IMR-90 (cell line): Measurements from ENCODE around the gene CETN1. TPM values are rescaled to one million over a fixed set of nuclear protein-coding genes. Genes with fewer than 3 reads are reported as not detected.

Experiments used
- ATAC-seq: fragments of 200-7000 bp; cut with Tn5 transposase; 2 replicates; pipeline ENCODE4 v1.9.1; 2020; ENCODE audit warnings: low read depth, mild to moderate bottlenecking, moderate library complexity
- BruUV-seq: library from RNA; stranded (reverse); fragments of 400-500 nt; replicated peaks from 2 replicates; lab custom pipeline; 2021; lab: Mats Ljungman, UMichigan
- CTCF ChIA-PET: fragments of 300-600 bp; formaldehyde crosslinking; extraction: SDS; loops from one replicate; lab custom pipeline; 2021; ENCODE audit warnings: antibody characterized with exemption; lab: Yijun Ruan, JAX
- POLR2A ChIA-PET: fragments of 300-600 bp; sonication (Branson Sonifier 250); formaldehyde crosslinking; loops from one replicate; lab custom pipeline; 2022; ENCODE audit warnings: antibody characterized with exemption; ENCODE audit not compliant: unreplicated experiment; lab: Charles Lee
- DNase-seq: peaks from one replicate; pipeline ENCODE4 v3.0.0; 2013
- H2AFZ ChIP-seq: replicated peaks from 2 replicates; pipeline ENCODE3; 2013; ENCODE audit warnings: low read length, mild to moderate bottlenecking; ENCODE audit not compliant: poor library complexity
- H2AK5ac ChIP-seq: 2 replicates; pipeline ENCODE4 v1.6.1; 2013; ENCODE audit warnings: low read depth, low read length, inconsistent platforms
- H2AK9ac ChIP-seq: replicated peaks from 2 replicates; pipeline ENCODE3; 2013; ENCODE audit warnings: mild to moderate bottlenecking, low read depth, low read length, moderate library complexity; ENCODE audit not compliant: poor library complexity
- H2BK120ac ChIP-seq: 2 replicates; pipeline ENCODE4 v1.6.1; 2013; ENCODE audit warnings: low read depth, low read length, inconsistent platforms
- H2BK15ac ChIP-seq: 3 replicates; pipeline ENCODE4 v1.6.1; 2013; ENCODE audit warnings: low read depth, low read length, inconsistent platforms
- H2BK20ac ChIP-seq: 2 replicates; pipeline ENCODE4 v1.6.1; 2013; ENCODE audit warnings: low read depth, mild to moderate bottlenecking, inconsistent platforms, low read length, moderate library complexity
- H2BK5ac ChIP-seq: 2 replicates; pipeline ENCODE4 v1.6.1; 2013; ENCODE audit warnings: mild to moderate bottlenecking, low read depth, low read length, inconsistent platforms; ENCODE audit not compliant: poor library complexity, severe bottlenecking
- H3K14ac ChIP-seq: replicated peaks from 2 replicates; pipeline ENCODE4 v1.6.1; 2013; ENCODE audit warnings: low read depth, low read length, inconsistent platforms
- H3K18ac ChIP-seq: 2 replicates; pipeline ENCODE4 v1.6.1; 2013; ENCODE audit warnings: low read depth, low read length, control low read depth
- H3K23ac ChIP-seq: 2 replicates; pipeline ENCODE4 v1.6.1; 2013; ENCODE audit warnings: low read depth, low read length, inconsistent platforms
- H3K27ac ChIP-seq: 2 replicates; pipeline ENCODE4 v1.5.1; 2013; ENCODE audit warnings: mild to moderate bottlenecking, control low read depth, low read length; ENCODE audit not compliant: insufficient read depth
- H3K27me3 ChIP-seq: 2 replicates; pipeline ENCODE4 v1.6.1; 2013; ENCODE audit warnings: low read length; ENCODE audit not compliant: control insufficient read depth, insufficient read depth
- H3K36me3 ChIP-seq: 2 replicates; pipeline ENCODE4 v1.6.1; 2013; ENCODE audit warnings: low read length, mixed read lengths; ENCODE audit not compliant: control insufficient read depth, insufficient read depth
- H3K4ac ChIP-seq: 2 replicates; pipeline ENCODE4 v1.6.1; 2013; ENCODE audit warnings: low read depth, low read length, inconsistent platforms
- H3K4me1 ChIP-seq: 2 replicates; pipeline ENCODE4 v1.6.1; 2013; ENCODE audit warnings: low read length, mixed read lengths; ENCODE audit not compliant: control insufficient read depth, insufficient read depth
- H3K4me2 ChIP-seq: 2 replicates; pipeline ENCODE4 v1.6.1; 2013; ENCODE audit warnings: low read depth, mild to moderate bottlenecking, control low read depth, low read length, moderate library complexity
- H3K4me3 ChIP-seq: 2 replicates; pipeline ENCODE4 v1.5.1; 2013; ENCODE audit warnings: low read depth, mild to moderate bottlenecking, control low read depth, low read length, moderate library complexity; ENCODE audit not compliant: insufficient read depth
- H3K56ac ChIP-seq: 2 replicates; pipeline ENCODE4 v1.6.1; 2013; ENCODE audit warnings: low read length, inconsistent platforms; ENCODE audit not compliant: insufficient read depth; ENCODE audit errors: extremely low read depth
- H3K79me1 ChIP-seq, 2 experiments: 2 replicates each; pipeline ENCODE4 v1.6.1; 2013; ENCODE audit warnings: low read length in 2 of 2, inconsistent platforms in 1 of 2, low read depth in 1 of 2
- H3K9ac ChIP-seq: 2 replicates; pipeline ENCODE4 v1.6.1; 2013; ENCODE audit warnings: low read depth, low read length, control low read depth
- H3K9me1 ChIP-seq: 2 replicates; pipeline ENCODE4 v1.6.1; 2013; ENCODE audit warnings: low read length, inconsistent platforms; ENCODE audit not compliant: insufficient read depth
- H3K9me3 ChIP-seq: 2 replicates; pipeline ENCODE4 v1.6.1; 2013; ENCODE audit warnings: low read length; ENCODE audit not compliant: control insufficient read depth, insufficient read depth
- H4K20me1 ChIP-seq: 2 replicates; pipeline ENCODE4 v1.6.1; 2013; ENCODE audit warnings: low read length, inconsistent platforms; ENCODE audit not compliant: insufficient read depth
- H4K5ac ChIP-seq: 2 replicates; pipeline ENCODE4 v1.6.1; 2013; ENCODE audit warnings: mild to moderate bottlenecking, low read depth, low read length, control low read depth
- H4K8ac ChIP-seq, 2 experiments: 2 replicates each; pipeline ENCODE4 v1.6.1; 2013; ENCODE audit warnings: low read depth in 2 of 2, low read length in 2 of 2, control low read depth in 1 of 2, inconsistent platforms in 1 of 2
- H4K91ac ChIP-seq: 2 replicates; pipeline ENCODE4 v1.6.1; 2013; ENCODE audit warnings: low read depth, low read length, inconsistent platforms; ENCODE audit not compliant: insufficient read depth
- BHLHE40 ChIP-seq: fragments of 150-350 bp; IDR thresholded peaks from 2 replicates; pipeline ENCODE4 v1.6.1; 2016; ENCODE audit warnings: mild to moderate bottlenecking, low read depth, low read length
- CEBPB ChIP-seq: IDR thresholded peaks from 2 replicates; pipeline ENCODE4 v1.6.1; 2012; ENCODE audit warnings: low read depth, low read length, improper control_type of control experiment
- CHD1 ChIP-seq: IDR thresholded peaks from 2 replicates; pipeline ENCODE4 v1.6.1; 2012; ENCODE audit warnings: low read depth, low read length, improper control_type of control experiment
- FOS ChIP-seq: fragments of 150-350 bp; IDR thresholded peaks from 2 replicates; pipeline ENCODE4 v1.6.1; 2016; ENCODE audit warnings: low read depth, low read length
- MAFK ChIP-seq: IDR thresholded peaks from 2 replicates; pipeline ENCODE4 v1.6.1; 2012; ENCODE audit warnings: low read depth, low read length, improper control_type of control experiment
- MAZ ChIP-seq: IDR thresholded peaks from 2 replicates; pipeline ENCODE4 v1.6.1; 2012; ENCODE audit warnings: low read depth, mild to moderate bottlenecking, low read length, improper control_type of control experiment, moderate library complexity, borderline replicate concordance
- MXI1 ChIP-seq: IDR thresholded peaks from 2 replicates; pipeline ENCODE4 v1.6.1; 2012; ENCODE audit warnings: low read depth, mild to moderate bottlenecking, low read length, moderate library complexity, borderline replicate concordance
- NFE2L2 ChIP-seq: fragments of 150-350 bp; IDR thresholded peaks from 2 replicates; pipeline ENCODE4 v1.6.1; 2016; ENCODE audit warnings: low read depth, mild to moderate bottlenecking, low read length
- POLR2A ChIP-seq: IDR thresholded peaks from 2 replicates; pipeline ENCODE4 v1.6.1; 2012; ENCODE audit warnings: mild to moderate bottlenecking, low read depth, low read length
- RAD21 ChIP-seq: IDR thresholded peaks from 2 replicates; pipeline ENCODE4 v1.6.1; 2012; ENCODE audit warnings: low read length, improper control_type of control experiment
- RCOR1 ChIP-seq: IDR thresholded peaks from 2 replicates; pipeline ENCODE4 v1.6.1; 2012; ENCODE audit warnings: mild to moderate bottlenecking, low read length, improper control_type of control experiment; ENCODE audit not compliant: insufficient replicate concordance
- RFX5 ChIP-seq: IDR thresholded peaks from 2 replicates; pipeline ENCODE4 v1.8.0; 2012; ENCODE audit warnings: low read depth, mild to moderate bottlenecking, low read length, moderate library complexity
- SMC3 ChIP-seq: fragments of 150-350 bp; IDR thresholded peaks from 2 replicates; pipeline ENCODE4 v1.6.1; 2016; ENCODE audit warnings: low read depth, mild to moderate bottlenecking, antibody characterized with exemption, low read length, moderate library complexity
- WGBS, 2 experiments: methylation state at CpG; one replicate each; pipeline versions ENCODE4 v1.1.5 to v1.1.7; 2013; ENCODE audit warnings: missing lambda C conversion rate in 2 of 2; ENCODE audit not compliant: insufficient read length in 1 of 2; ENCODE audit errors: extremely low coverage in 2 of 2; 5-methylcytosine and 5-hydroxymethylcytosine counted together
- dilution Hi-C: fragments of 300-500 bp; cut with HindIII; formaldehyde crosslinking; loops from one replicate; pipeline ENCODE4 v1.14.3; 2018; ENCODE audit warnings: low sequenced_read_pairs; ENCODE audit not compliant: unreplicated experiment
- in situ Hi-C: fragments of 300-500 bp; cut with MboI; formaldehyde crosslinking; loops from 3 replicates; pipeline ENCODE4 v1.14.3; 2019; ENCODE audit warnings: low sequenced_read_pairs, inconsistent platforms, mixed read lengths
- intact Hi-C: fragments of 100-400 bp; cut with micrococcal nuclease; formaldehyde crosslinking; loops from 2 replicates; pipeline ENCODE4 v1.10.0; 2022
- polyA plus RNA-seq, 3 experiments: library from polyadenylated mRNA; depleted of rRNA; stranded (reverse); fragments of >200 nt; gene quantifications; 2 replicates each; pipeline ENCODE4 v1.2.3, GENCODE V29; 2012; ENCODE audit warnings: low replicate concordance in 1 of 3
- total RNA-seq: library from RNA; depleted of rRNA; stranded (reverse); fragments of >200 nt; gene quantifications from 2 replicates; pipeline ENCODE4 v1.2.3, GENCODE V29; 2012
- TF ChIP-seq, protein P1 (sequence below): conservative IDR thresholded peaks from 2 replicates; pipeline ENCODE4 v1.5.1; 2012; ENCODE audit warnings: mild to moderate bottlenecking, low read depth, low read length, improper control_type of control experiment
- TF ChIP-seq, protein P2 (sequence below): fragments of 150-350 bp; IDR thresholded peaks from 2 replicates; pipeline ENCODE4 v1.6.1; 2017; ENCODE audit warnings: mild to moderate bottlenecking, antibody characterized with exemption, low read length, low read depth
- TF ChIP-seq, protein P3 (sequence below): fragments of 150-350 bp; IDR thresholded peaks from 2 replicates; pipeline ENCODE4 v1.6.1; 2016; ENCODE audit warnings: low read depth, mild to moderate bottlenecking, low read length, moderate library complexity, borderline replicate concordance

The CETN1 gene
- total and polyA plus RNA-seq, 2 of the 4 experiments (the other 2 are of a cell fraction), result not detected

DNA sequence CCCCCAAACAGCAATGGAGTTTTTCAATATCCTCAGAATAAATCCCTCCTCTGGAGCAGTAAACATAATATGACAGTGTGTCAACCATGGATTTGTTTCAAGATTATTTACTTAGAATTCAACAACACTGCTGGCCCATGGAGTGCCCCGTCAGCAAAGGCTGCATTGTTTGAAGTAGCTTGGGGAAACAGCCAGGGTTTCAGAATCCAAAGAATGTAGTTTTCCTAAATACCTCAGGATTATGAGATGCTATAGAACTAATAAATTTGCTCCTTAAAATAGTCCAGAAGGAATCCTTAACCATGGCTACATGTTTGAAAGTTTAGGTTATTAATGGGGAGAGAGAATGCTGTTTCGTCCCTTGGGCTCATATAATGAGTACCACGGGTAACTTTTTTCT is 13.1 kb upstream of the CETN1 start:
- dilution Hi-C loops (no loop called here), in situ Hi-C loops (no loop called here), intact Hi-C loops (no loop called here)
- no CpG with 5 or more reads among the region's 3 CpGs for WGBS, 2 experiments
- Histone ChIP-seq H3K27ac (no peak overlapping the region), H3K4ac (no peak overlapping the region), H3K4me1 (no peaks in the 10 kb centered on the region), H2AK9ac (no peak overlapping the region), H2BK15ac (no peak overlapping the region), H4K5ac (no peak overlapping the region), H3K56ac (no peak overlapping the region), H2BK5ac (no peak overlapping the region), H3K4me3 (no peak overlapping the region), H3K36me3 (no peaks in the 10 kb centered on the region), H3K14ac (no peak overlapping the region), H3K79me1 (no peaks in the 10 kb centered on the region), H3K18ac (no peak overlapping the region), H3K23ac (no peak overlapping the region), H2AFZ (no peak overlapping the region), H3K9ac (no peak overlapping the region), H3K27me3 (peaks cover 26% of the 10 kb centered on the region), H3K4me2 (no peak overlapping the region), H4K91ac (no peak overlapping the region), H4K20me1 (no peaks in the 10 kb centered on the region), H3K9me1 (no peaks in the 10 kb centered on the region), H2BK20ac (no peak overlapping the region), H2BK120ac (no peak overlapping the region), H3K9me3 (no peaks in the 10 kb centered on the region), H4K8ac (no peak overlapping the region), H2AK5ac (no peak overlapping the region)
- DNase-seq (no peak), ATAC-seq (peak; percentile 63)
- no TSS peak for BruUV-seq
- CTCF ChIA-PET, result no interaction called here
- TF ChIP-seq NFE2L2, result no peak
- TF ChIP-seq RFX5, result no peak
- TF ChIP-seq POLR2A, result no peak
- TF ChIP-seq, protein P1, sequence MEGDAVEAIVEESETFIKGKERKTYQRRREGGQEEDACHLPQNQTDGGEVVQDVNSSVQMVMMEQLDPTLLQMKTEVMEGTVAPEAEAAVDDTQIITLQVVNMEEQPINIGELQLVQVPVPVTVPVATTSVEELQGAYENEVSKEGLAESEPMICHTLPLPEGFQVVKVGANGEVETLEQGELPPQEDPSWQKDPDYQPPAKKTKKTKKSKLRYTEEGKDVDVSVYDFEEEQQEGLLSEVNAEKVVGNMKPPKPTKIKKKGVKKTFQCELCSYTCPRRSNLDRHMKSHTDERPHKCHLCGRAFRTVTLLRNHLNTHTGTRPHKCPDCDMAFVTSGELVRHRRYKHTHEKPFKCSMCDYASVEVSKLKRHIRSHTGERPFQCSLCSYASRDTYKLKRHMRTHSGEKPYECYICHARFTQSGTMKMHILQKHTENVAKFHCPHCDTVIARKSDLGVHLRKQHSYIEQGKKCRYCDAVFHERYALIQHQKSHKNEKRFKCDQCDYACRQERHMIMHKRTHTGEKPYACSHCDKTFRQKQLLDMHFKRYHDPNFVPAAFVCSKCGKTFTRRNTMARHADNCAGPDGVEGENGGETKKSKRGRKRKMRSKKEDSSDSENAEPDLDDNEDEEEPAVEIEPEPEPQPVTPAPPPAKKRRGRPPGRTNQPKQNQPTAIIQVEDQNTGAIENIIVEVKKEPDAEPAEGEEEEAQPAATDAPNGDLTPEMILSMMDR, result no peak
- TF ChIP-seq MAZ, result no peak
- TF ChIP-seq RAD21, result no peak
- no peak for TF ChIP-seq SMC3
- TF ChIP-seq, protein P2, sequence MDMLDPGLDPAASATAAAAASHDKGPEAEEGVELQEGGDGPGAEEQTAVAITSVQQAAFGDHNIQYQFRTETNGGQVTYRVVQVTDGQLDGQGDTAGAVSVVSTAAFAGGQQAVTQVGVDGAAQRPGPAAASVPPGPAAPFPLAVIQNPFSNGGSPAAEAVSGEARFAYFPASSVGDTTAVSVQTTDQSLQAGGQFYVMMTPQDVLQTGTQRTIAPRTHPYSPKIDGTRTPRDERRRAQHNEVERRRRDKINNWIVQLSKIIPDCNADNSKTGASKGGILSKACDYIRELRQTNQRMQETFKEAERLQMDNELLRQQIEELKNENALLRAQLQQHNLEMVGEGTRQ, result no peak
- no peak for TF ChIP-seq CHD1
- no peak for TF ChIP-seq CEBPB
- no peak for TF ChIP-seq RCOR1
- no peak for TF ChIP-seq MAFK
- TF ChIP-seq, protein P3, sequence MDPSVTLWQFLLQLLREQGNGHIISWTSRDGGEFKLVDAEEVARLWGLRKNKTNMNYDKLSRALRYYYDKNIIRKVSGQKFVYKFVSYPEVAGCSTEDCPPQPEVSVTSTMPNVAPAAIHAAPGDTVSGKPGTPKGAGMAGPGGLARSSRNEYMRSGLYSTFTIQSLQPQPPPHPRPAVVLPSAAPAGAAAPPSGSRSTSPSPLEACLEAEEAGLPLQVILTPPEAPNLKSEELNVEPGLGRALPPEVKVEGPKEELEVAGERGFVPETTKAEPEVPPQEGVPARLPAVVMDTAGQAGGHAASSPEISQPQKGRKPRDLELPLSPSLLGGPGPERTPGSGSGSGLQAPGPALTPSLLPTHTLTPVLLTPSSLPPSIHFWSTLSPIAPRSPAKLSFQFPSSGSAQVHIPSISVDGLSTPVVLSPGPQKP, result no peak
- TF ChIP-seq FOS, result no peak
- no peak for TF ChIP-seq MXI1
- no peak for TF ChIP-seq BHLHE40
- POLR2A ChIA-PET, result no interaction called here
